Amniotic stem cell (primary cell): ENCODE data around the gene MICALL1.
"Not testable (repeated sequence)": the region's sequence is repeated elsewhere in the genome, so short reads cannot be mapped to it uniquely, and the experiment has no call there.

Experiments used
- DNase-seq: peaks from one replicate; lab custom pipeline; 2025; lab: John Stamatoyannopoulos, UW

The MICALL1 gene

DNA sequence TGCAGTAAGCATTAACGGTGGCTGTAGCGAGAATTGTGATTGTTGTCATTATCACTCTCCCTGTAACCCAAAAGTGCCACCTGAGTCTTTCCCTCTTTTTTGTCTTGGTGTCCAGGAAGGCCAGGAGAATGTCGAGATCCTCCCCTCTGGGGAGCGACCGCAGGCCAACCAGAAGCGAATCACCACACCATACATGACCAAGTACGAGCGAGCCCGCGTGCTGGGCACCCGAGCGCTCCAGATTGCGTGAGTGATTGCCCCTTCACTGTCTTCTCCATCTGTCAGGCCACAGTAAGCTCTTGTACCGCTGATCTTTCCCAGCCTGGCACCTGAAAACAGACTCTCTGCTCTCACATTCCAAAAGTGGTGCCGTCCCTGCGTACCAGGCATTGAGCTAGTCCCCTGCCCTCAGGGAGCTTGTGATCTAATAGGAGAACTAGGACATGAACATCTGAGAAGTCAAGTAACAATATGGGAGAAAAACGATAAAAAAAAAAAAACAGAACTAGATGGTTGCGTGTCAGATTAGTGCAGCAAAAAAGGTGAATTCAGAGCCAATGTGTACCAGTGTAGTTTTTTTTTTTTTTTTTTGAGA, 53.2 kb downstream of the MICALL1 start:
- no peak for DNase-seq

GRCh38 chr22:37961062-37961461, 55.0 kb downstream of the MICALL1 start:
- DNase-seq = no peak

DNA sequence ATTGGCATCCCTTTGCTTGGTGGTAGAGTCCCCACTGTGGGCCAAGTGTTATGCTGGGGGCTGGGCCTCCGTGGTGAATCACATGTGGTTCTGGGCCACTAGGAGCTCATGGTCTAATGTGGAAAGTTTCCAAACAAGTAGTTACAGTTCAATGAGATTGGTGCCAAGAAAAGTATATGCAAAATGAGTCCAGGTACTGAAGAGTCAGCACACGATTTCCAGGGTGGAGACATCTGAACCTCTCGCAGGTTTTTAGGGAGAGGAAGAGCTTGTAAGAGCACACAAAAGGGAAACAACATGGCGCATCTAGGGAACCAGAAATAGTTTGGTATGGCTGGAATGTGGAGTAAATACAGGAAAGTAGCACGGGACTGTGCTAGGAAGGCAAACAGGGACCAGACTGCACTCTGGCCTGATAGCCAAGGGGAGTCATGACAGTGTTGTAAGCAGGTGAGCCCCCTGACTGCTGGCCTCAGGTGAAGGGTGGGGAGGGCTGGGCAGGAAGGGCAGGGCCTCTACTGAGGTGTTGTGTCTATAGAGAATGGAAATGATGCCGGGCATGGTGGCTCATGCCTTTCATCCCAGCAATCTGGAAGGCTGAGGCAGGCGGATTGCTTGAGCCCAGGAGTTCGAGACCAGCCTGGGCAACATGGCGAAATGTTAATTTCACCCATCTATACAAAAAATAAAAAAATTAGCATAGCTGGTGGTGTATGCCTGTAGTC, 60.0 kb downstream of the MICALL1 start:
- no peak for DNase-seq

DNA sequence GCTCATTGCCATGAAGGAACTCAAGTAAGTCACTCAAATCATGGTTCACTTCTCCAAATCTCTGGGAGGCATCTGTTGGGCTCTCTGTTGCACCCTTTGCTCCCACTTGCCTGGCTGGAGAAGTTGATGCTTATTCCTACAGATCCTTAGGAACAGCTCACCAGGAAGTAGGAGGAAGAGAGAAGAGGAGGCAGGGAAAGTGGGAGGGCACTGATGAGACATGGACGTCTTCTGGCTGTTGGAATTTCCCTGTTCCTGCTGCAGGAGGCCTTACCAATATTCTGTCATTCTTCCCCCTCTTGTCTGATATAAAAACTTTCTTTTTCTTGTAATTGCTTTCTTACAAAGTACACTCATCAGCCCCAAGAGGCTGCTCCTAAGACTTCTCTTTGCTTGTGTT, 61.0 kb downstream of the MICALL1 start:
- no peak for DNase-seq

DNA sequence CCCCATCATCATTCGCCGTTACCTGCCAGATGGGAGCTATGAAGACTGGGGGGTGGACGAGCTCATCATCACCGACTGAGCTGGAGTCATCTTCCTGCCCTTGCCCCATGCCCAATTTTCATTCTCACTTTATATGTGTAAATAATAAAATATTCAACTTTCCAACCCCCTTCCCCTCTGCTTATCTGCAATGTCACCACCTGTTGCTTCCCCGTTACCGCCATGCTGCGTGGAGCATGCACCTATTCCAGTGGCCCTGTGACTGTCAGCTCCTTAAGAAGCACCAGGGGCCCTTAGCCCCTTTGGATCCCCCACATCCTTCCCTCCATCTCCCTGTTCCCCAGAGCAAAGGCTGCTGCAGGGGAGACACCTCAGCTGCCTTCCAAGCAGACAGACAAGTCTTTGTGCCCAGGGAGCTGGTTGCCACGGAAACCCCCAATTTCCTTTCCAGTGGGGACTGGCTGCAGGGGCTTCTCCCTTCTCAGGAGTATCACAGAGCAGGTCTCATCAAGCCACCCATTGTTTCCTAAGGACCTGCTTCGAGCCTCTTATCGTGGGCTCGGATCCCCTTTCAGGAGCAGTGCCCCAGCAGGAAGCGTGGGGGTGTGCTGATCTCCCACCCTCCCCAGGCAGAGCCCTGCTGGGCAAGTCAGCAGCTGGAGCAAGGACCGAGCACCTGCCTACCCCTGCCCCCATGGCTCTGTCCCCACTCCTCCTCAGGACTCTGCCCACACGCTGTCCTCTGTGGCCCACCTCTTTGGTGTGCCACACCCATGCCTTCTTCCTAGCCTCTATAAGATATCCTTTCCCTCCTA, 61.7 kb downstream of the MICALL1 start:
- no peak for DNase-seq

GRCh38 chr22:37968452-37969251, 62.6 kb downstream of the MICALL1 start:
- DNase-seq = no peak

GRCh38 chr22:37970864-37971263, 64.8 kb downstream of the MICALL1 start:
- no peak for DNase-seq

- no peak for DNase-seq
Measured at GRCh38 chr22:37971475-37972434, 65.7 kb downstream of the MICALL1 start.

DNA sequence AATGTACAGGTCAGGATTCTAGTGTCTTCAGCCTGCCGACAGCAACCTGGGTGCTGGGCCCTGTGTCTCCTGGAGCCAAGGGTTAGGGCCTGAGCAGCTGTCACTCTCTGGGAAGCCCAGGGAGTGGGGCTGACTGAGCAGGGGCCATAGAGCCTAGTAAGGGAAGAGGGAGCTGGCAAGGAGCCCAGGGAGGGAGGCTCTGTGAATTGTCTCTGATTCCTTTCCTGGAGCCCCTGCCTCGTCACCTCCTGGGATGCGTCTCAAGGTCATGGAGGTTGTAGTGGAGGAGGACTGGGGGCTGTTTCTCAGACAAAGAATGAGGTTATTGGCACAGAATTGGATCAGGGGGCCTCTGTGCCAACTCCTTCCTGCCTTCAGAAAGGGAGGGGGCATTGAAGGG, 66.4 kb downstream of the MICALL1 start:
- DNase-seq = no peak

GRCh38 chr22:37973271-37974170, 67.4 kb downstream of the MICALL1 start:
- DNase-seq = no peak

- DNase-seq = no peak
Measured at GRCh38 chr22:37975153-37975552, 69.1 kb downstream of the MICALL1 start.

GRCh38 chr22:37976022-37976421, 69.9 kb downstream of the MICALL1 start:
- DNase-seq = not testable (repeated sequence)

GRCh38 chr22:37976547-37976946, 70.5 kb downstream of the MICALL1 start:
- no peak for DNase-seq

DNA sequence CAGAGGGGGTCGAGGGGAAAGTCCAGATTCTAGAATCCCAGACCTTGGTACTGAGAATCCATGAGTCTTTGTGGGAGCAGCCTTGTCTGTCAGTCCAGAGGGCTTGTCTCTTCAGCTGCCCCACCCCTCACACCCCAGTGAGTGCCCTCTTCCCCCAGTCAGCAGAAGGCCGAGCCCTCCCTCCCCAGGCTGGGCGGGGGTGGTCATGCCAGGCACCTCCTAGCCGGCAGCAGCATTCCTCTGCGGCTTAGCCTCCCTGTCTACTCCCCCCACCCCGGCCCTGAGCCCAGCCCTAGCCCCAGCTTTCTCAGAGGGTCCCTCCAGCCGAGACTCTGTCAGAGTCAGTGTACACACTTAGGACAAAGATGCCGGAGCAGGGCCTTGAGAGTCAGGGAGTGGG, 73.7 kb downstream of the MICALL1 start:
- no peak for DNase-seq

- no peak for DNase-seq
Measured at GRCh38 chr22:37981282-37982011, 75.3 kb downstream of the MICALL1 start.

- DNase-seq = no peak
Measured at GRCh38 chr22:37982151-37982785, 76.2 kb downstream of the MICALL1 start.

GRCh38 chr22:37982938-37983859, 77.1 kb downstream of the MICALL1 start:
- DNase-seq = no peak
